GM19025 (cell line): Measurements from ENCODE around the gene IYD.
"Not testable (repeated sequence)": the region's sequence is repeated elsewhere in the genome, so short reads cannot be mapped to it uniquely, and the experiment has no call there.

ENCODE experiments used
- ATAC-seq: cut with Tn5 transposase; IDR thresholded peaks from one replicate; pipeline ENCODE4 v1.9.1; 2021; ENCODE audit warnings: mild to moderate bottlenecking, low read depth, moderate library complexity; ENCODE audit not compliant: unreplicated experiment

Gene IYD

GRCh38 chr6:150426198-150426597, 57.4 kb downstream of the IYD start:
- no peak for ATAC-seq

GRCh38 chr6:150427037-150427602, 58.3 kb downstream of the IYD start:
- no peak for ATAC-seq

GRCh38 chr6:150427843-150428242, 59.0 kb downstream of the IYD start:
- no peak for ATAC-seq

GRCh38 chr6:150430815-150431214, 62.0 kb downstream of the IYD start:
- no peak for ATAC-seq

- no peak for ATAC-seq
Measured at GRCh38 chr6:150435360-150435759, 66.5 kb downstream of the IYD start.

GRCh38 chr6:150435832-150436231, 67.0 kb downstream of the IYD start:
- ATAC-seq: no peak

GRCh38 chr6:150439373-150439772, 70.6 kb downstream of the IYD start:
- no peak for ATAC-seq

- ATAC-seq: no peak
Measured at GRCh38 chr6:150443621-150444020, 74.8 kb downstream of the IYD start.

- ATAC-seq: no peak
Measured at GRCh38 chr6:150444308-150444707, 75.5 kb downstream of the IYD start.

- ATAC-seq: no peak
Measured at GRCh38 chr6:150445486-150445885, 76.7 kb downstream of the IYD start.

GRCh38 chr6:150448221-150448620, 79.4 kb downstream of the IYD start:
- ATAC-seq: no peak

- ATAC-seq: not testable (repeated sequence)
Measured at GRCh38 chr6:150449055-150449454, 80.2 kb downstream of the IYD start.

- no peak for ATAC-seq
Measured at GRCh38 chr6:150450918-150451317, 82.1 kb downstream of the IYD start.

- ATAC-seq: no peak
Measured at GRCh38 chr6:150451807-150452427, 83.1 kb downstream of the IYD start.

- ATAC-seq: no peak
Measured at GRCh38 chr6:150452428-150453243, 83.8 kb downstream of the IYD start.

GRCh38 chr6:150453357-150453756, 84.5 kb downstream of the IYD start:
- no peak for ATAC-seq
